GM12873 (cell line): ENCODE results near the gene AP1S3.

Experiments
- TF ChIP-seq, protein P1 (sequence below): IDR thresholded peaks from 2 replicates; pipeline ENCODE4 v1.5.1; 2012; ENCODE audit warnings: low read depth, mild to moderate bottlenecking, moderate library complexity, low read length, control low read depth; ENCODE audit not compliant: insufficient read depth; ENCODE audit errors: missing control alignments

Gene AP1S3

DNA sequence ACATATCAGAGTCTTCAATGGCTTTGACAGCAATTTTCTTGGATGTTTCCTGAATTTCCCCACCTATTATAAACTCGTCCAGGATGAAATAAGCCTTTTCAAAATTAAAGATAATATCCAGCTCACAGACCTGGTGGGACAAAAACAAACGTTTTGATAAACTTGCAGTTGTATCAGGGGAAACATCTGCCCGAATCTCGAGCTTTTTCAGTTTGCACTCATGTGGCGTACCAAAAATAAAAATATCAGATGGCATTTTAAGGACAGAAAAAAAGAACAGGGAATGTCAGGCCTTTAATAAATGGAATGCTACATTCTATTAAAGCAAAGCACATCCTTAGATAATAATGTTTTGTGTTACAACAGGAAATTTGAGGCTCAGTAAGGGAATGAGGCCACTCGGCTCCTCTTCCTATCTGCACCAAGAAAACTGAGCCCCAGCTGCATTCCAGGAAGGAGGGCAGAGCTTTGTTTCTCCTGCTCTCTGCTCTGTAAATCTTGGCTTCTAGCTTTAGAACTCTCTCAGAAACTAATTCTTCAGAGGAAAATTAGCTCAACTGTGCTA, 72.1 kb downstream of the AP1S3 start:
- TF ChIP-seq, protein P1, sequence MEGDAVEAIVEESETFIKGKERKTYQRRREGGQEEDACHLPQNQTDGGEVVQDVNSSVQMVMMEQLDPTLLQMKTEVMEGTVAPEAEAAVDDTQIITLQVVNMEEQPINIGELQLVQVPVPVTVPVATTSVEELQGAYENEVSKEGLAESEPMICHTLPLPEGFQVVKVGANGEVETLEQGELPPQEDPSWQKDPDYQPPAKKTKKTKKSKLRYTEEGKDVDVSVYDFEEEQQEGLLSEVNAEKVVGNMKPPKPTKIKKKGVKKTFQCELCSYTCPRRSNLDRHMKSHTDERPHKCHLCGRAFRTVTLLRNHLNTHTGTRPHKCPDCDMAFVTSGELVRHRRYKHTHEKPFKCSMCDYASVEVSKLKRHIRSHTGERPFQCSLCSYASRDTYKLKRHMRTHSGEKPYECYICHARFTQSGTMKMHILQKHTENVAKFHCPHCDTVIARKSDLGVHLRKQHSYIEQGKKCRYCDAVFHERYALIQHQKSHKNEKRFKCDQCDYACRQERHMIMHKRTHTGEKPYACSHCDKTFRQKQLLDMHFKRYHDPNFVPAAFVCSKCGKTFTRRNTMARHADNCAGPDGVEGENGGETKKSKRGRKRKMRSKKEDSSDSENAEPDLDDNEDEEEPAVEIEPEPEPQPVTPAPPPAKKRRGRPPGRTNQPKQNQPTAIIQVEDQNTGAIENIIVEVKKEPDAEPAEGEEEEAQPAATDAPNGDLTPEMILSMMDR: no peak

DNA sequence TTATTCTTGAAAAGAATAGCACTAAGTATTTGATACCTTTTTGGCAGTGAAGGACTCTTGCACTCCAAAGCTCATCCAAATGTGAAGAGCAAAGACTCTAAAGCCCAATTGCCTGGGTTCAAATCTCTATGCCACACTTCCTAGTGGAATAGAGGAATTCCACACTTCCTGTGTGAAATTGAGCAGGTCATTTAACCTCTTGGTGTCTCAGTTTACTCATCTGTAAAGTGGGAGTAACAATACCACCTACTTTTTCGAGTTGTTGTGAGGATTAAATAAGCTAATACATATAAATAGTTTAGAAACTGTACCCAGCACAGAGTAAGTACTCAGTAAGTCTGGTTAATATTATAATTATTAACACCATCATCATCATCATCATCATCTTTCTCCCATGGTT, 72.6 kb downstream of the AP1S3 start:
- TF ChIP-seq, protein P1: no peak

DNA sequence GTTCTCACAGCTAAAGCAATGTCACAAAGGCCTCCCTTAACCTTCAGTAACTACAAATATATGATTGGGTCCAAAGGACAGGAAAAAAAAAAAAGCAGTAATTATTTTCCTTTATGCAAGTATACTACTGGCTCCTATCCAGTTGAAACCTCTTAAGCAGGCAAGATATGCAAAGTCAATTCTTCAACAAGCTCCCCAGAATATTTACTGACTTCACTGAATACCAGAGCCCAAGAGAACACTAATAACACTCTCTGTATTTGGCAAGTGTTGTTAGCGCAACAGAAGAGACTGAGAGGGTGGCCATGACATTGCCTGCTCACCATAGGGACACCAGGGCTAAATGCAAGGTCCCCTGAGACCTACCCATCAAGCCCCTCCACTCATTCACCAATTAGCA, 74.5 kb downstream of the AP1S3 start:
- TF ChIP-seq, protein P1: no peak

DNA sequence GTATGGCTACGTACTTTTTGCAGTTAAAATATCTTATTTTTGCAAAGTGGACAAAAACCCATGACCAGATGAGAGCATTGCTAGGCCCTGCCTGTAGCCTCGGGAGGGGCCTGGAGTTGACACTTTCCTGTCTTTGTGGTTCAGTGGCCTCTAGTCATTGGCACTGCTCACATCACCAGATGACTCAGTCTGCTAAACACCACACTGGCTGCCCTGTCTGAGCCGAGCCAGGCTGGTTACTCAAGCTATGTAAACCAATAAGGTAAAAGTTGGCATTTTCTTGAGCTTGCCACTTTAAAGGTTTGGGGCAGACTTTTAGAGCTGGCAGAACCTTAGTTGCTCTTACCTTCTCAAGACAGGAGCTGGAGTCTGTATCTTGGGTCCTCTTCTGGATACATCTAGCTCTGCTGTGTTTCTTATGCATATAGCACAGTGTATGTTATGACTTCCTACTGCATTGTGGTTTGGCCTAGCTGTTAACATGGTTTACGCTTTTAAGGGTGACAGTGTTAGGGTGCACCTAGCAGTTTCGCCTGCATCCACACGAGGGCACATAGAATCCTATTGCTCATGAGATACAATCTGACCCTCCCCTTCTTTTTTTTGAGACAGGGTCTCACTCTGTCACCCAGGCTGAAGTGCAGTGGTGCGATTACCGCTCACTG, 76.4 kb downstream of the AP1S3 start:
- TF ChIP-seq, protein P1: peak; percentile 59

DNA sequence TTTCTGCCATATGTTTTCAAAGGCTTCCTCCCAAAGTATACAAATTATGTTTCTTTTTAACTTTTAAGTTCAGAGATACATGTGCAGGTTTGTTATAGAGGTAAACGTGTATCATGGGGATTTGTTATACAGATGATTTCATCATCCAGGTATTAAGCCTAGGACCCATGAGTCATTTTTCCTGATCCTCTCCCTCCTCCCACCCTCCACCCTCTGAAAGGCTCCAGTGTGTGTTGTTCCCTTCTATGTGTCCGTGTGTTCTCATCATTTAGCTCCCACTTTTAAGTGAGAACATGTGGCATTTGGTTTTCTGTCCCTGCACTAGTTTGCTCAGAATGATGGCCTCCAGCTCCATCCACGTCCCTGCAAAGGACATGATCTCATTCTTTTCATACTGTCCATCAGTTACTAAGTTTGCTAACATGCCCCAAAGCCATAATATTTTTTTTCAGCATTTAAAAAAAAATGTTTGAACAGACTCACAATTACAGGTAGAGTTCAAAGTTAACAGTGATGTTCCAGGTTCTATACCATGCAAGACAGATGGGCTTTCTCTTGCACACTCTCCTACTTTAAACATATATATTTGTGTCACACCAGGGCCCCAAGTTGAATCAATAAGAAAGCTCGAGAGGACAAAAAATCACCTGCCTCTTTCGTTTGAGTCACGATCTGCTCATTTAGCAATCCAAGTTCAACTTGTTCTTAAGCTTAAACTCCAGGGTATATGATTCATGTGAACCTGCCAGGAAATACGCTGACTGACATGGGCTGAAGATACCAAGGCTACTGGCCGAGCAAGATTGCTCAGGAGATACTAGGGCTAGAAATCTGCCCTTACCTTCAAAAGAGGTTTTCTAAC, 77.6 kb downstream of the AP1S3 start:
- TF ChIP-seq, protein P1: no peak

DNA sequence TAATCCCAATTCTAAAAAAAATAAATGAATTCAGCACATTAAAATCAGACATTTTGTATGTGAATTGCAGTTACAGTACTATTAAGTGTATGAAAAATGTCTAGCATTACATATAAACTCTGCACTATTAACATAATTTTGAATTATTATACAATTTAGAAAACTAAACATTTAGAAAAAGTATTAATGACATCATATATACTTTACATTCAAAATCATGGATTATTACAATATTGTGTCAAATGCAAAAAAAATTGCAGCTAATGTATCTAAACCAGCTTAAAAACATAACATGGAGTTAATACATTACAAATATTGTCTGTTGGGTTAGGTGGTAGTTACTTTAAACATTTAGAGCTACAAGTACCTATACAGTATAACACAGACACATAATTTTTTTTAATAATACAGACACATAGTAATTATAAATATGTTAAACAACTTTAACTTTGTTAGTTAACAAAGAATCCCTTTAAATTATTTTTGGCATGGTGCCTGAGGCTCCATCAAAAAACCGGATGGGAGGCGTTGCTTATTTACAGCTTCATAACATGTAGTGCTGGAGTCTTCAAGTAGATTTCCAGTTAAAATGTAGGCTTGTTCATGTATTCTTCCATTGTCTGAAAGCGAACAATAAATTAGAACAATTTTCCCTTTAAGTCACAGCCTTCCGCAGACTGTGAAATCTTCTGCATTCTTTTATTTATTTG, 79.1 kb downstream of the AP1S3 start:
- TF ChIP-seq, protein P1: no peak

DNA sequence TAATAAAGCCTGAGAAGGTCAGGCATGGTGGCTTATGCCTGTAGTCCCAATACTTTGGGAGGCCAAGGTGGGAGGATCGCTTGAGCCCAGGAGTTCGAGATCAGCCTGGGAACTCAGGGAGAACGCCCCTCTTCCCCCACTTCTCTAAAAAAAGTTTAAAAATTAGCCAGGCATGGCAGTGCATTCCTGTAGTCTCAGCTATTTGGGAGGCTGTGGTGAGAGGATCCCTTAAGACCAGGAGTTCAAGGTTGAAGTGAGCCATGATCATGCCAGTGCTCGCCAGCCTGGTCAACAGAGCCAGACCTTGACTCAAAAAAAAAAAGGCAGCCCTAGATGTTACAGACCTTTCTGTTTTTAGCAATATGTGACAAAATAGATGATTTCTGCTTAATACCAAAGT, 83.4 kb downstream of the AP1S3 start:
- TF ChIP-seq, protein P1: no peak
